Measurements from ENCODE around the gene GJD3. TPM values are rescaled to one million over a fixed set of nuclear protein-coding genes. Genes with fewer than 3 reads are reported as not detected.

GJD3 gene
- total RNA-seq, 1 experiment from 2014 or later: 0.71 TPM

DNA sequence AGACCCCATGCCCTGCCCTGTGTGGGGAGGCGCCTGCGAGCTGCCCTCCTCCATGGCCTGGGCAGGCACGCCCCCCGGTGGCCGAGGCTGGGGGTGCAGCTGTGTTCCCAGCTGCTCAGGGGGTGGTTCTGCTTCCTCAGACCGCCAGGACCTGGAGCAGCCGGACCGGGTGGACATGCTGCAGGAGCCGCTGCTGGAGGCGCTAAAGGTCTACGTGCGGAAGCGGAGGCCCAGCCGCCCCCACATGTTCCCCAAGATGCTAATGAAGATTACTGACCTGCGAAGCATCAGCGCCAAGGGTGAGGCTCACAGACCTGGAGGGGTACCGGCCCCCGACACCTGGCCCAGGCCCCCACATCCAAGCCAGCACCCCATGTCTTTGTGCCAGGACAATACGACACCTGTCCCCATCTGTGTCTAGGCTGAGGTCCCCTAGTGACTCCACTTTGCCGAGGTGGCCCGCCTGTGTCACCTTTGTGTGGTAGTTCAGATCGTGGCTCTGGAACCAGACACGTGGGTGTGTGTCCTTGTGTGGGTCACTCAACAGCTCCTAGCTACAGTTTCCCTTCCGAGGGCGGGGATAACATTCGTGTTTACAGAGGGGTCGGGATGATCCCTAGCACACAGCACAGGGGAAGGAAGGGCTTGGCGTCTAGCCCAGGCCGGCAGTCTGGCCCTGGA, 9.3 kb downstream of the GJD3 start:
- H3K4me3 Mint-ChIP-seq (ENCODE audit: low read depth, unreplicated experiment): no peak overlapping the region
- no peak for TF ChIP-seq CTCF (IDR thresholded peaks at IDR 0.05; ENCODE audit: unreplicated experiment)
- intact Hi-C loops (cut with micrococcal nuclease; ENCODE audit: unreplicated experiment): loop anchor here (1.0 to 5.0 kb wide), 4 partner anchors 52 to 723 kb away; no protein-coding TSS in a partner anchor
- no TSS peak for BruUV-seq (replicated peaks)
- peaks cover 70% of the 10 kb centered on the region for H3K36me3 Mint-ChIP-seq (ENCODE audit: insufficient read depth, unreplicated experiment)
- DNase-seq: peak; percentile 100
- no peak overlapping the region for H3K27ac Mint-ChIP-seq (ENCODE audit: unreplicated experiment)
- peaks cover 29% of the 10 kb centered on the region for H3K4me1 Mint-ChIP-seq (ENCODE audit: low read depth, unreplicated experiment)
- H3K27me3 Mint-ChIP-seq (ENCODE audit: unreplicated experiment): no peaks in the 10 kb centered on the region
- no peaks in the 10 kb centered on the region for H3K9me3 Mint-ChIP-seq (ENCODE audit: low read depth, unreplicated experiment)
- CTCF ChIA-PET: interaction anchor here (0.5 to 37.0 kb wide), 32 partner anchors 8 to 333 kb away, joined by 3 to 1520 read pairs (median 4); partner anchors contain the start of genes GJD3, IGFBP4, RARA and TOP2A

DNA sequence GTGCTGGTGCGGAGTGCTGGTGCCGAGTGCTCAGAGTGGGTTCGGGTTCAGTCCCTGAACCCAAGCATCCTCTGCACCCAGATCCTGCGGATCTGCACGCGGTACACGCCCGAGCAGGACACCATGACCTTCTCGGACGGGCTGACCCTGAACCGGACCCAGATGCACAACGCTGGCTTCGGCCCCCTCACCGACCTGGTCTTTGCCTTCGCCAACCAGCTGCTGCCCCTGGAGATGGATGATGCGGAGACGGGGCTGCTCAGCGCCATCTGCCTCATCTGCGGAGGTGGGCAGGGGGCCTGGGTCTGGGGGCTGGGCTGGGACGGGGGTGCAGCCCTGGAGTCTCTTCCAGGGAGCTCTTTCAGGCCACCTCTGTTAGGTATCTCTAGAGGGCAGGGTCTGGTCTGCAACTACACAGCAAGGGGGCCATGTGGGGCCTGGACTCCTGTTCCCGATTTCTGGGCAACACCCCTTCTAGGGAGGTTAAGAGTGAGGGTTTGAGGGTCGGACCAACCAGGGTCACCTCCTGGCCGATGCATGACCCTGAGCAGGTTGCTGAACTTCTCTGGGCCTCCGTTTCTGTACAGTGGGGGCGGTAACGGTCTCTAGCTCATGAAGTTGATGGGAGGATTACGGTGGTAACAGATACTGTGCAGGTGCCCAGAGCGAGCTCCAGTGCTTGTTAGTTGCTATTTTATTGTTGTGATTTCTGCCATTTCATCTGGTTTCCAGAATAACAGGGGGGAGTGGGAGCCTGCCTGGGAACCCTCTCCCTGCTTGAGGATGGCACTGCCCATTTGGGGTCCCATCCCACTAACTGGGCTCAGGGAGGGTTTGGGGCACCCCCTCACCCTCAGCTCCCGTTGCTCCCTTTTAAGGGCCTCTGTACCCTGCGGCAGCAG, 10.1 kb downstream of the GJD3 start:
- H3K4me1 Mint-ChIP-seq (ENCODE audit: low read depth, unreplicated experiment): peaks cover 36% of the 10 kb centered on the region
- no peak overlapping the region for H3K27ac Mint-ChIP-seq (ENCODE audit: unreplicated experiment)
- TF ChIP-seq CTCF (IDR thresholded peaks at IDR 0.05; ENCODE audit: unreplicated experiment): no peak
- no peak for DNase-seq
- intact Hi-C loops (cut with micrococcal nuclease; ENCODE audit: unreplicated experiment): loop anchor here (1.0 to 5.0 kb wide), 4 partner anchors 51 to 722 kb away; no protein-coding TSS in a partner anchor
- BruUV-seq (replicated peaks): no TSS peak
- peaks cover 78% of the 10 kb centered on the region for H3K36me3 Mint-ChIP-seq (ENCODE audit: insufficient read depth, unreplicated experiment)
- CTCF ChIA-PET: interaction anchor here (0.5 to 37.0 kb wide), 36 partner anchors 8 to 424 kb away, joined by 3 to 1520 read pairs (median 4); partner anchors contain the start of genes GJD3, IGFBP4, RARA and TOP2A
- no peaks in the 10 kb centered on the region for H3K27me3 Mint-ChIP-seq (ENCODE audit: unreplicated experiment)
- no peaks in the 10 kb centered on the region for H3K9me3 Mint-ChIP-seq (ENCODE audit: low read depth, unreplicated experiment)
- no peak overlapping the region for H3K4me3 Mint-ChIP-seq (ENCODE audit: low read depth, unreplicated experiment)

GRCh38 chr17:40352779-40353394, 11.7 kb downstream of the GJD3 start:
- BruUV-seq (replicated peaks): no TSS peak

More at GRCh38 chr17:40352779-40353394, 11.7 kb downstream of the GJD3 start:
- intact Hi-C loops (cut with micrococcal nuclease; ENCODE audit: unreplicated experiment): no loop called here
- TF ChIP-seq CTCF (IDR thresholded peaks at IDR 0.05; ENCODE audit: unreplicated experiment): no peak
- Mint-ChIP-seq H3K36me3 (ENCODE audit: insufficient read depth, unreplicated experiment) (peaks cover 89% of the 10 kb centered on the region), H3K27ac (ENCODE audit: unreplicated experiment) (peak overlapping the region; percentile 0), H3K27me3 (ENCODE audit: unreplicated experiment) (no peaks in the 10 kb centered on the region), H3K9me3 (ENCODE audit: low read depth, unreplicated experiment) (no peaks in the 10 kb centered on the region), H3K4me1 (ENCODE audit: low read depth, unreplicated experiment) (peaks cover 41% of the 10 kb centered on the region), H3K4me3 (ENCODE audit: low read depth, unreplicated experiment) (no peak overlapping the region)
- CTCF ChIA-PET: interaction anchor here (0.8 to 37.0 kb wide), 8 partner anchors 8 to 181 kb away, joined by 3 to 1520 read pairs (median 14); partner anchors contain the start of gene RARA
- peak; percentile 63 for DNase-seq

Measured in Calu3 (cell line).